Measurements from ENCODE around the gene PPFIBP1.

DNA sequence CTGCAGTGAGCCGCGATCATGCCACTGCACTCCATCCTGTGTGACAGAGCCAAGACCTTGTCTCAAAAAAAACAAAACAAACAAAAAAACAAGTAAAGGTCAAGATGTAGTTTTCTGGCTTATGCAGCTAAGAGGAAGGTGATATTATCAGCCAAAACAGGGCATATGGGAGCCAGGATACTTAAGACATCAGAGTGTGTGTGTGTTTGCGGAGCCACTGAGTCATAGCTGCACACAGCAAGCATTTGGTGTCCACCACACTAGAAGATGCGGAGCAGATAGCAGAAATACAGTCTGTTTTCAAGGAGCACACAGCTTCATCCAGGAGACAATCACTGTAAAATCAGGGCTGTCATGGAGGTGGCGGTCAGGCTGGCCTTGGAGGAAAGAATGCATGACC is 99.6 kb downstream of the PPFIBP1 start:
- TF ChIP-seq EZH2 (IDR thresholded peaks at IDR 0.05) (no peak), POLR2AphosphoS5 (IDR thresholded peaks at IDR 0.05; ENCODE audit: borderline replicate concordance, low read depth, low read length) (no peak), FOXP2 (optimal IDR thresholded peaks at IDR 0.05; ENCODE audit: control extremely low read depth, extremely low read length, insufficient read depth) (no peak)

Data from SK-N-MC (cell line).